ENCODE results near the gene SAMD4A.

The SAMD4A gene

GRCh38 chr14:54716862-54717261 lies 149.9 kb downstream of the SAMD4A start:
- no peak overlapping the region for H3K27ac ChIP-seq (ENCODE audit: low read depth, low read length)
- no peak overlapping the region for H3K4me3 ChIP-seq (ENCODE audit: low read depth, low read length)
- no peak overlapping the region for H3K9ac ChIP-seq (ENCODE audit: low read length)
- no peaks in the 10 kb centered on the region for H3K36me3 ChIP-seq (ENCODE audit: control insufficient read depth, insufficient read depth, low read length)
- H3K4me1 ChIP-seq (ENCODE audit: control insufficient read depth, insufficient read depth, low read length) = no peaks in the 10 kb centered on the region
- H3K9me3 ChIP-seq (ENCODE audit: control insufficient read depth, insufficient read depth, low read depth, low read length) = no peaks in the 10 kb centered on the region
- H3K27me3 ChIP-seq (ENCODE audit: control insufficient read depth, insufficient read depth, low read length) = no peaks in the 10 kb centered on the region

- Histone ChIP-seq H3K4me3 (ENCODE audit: low read depth, low read length) (no peak overlapping the region), H3K9me3 (ENCODE audit: control insufficient read depth, insufficient read depth, low read depth, low read length) (no peaks in the 10 kb centered on the region), H3K36me3 (ENCODE audit: control insufficient read depth, insufficient read depth, low read length) (no peaks in the 10 kb centered on the region), H3K27ac (ENCODE audit: low read depth, low read length) (no peak overlapping the region), H3K4me1 (ENCODE audit: control insufficient read depth, insufficient read depth, low read length) (no peaks in the 10 kb centered on the region), H3K9ac (ENCODE audit: low read length) (no peak overlapping the region), H3K27me3 (ENCODE audit: control insufficient read depth, insufficient read depth, low read length) (no peaks in the 10 kb centered on the region)
Measured at GRCh38 chr14:54718046-54718445, 151.1 kb downstream of the SAMD4A start.

GRCh38 chr14:54719406-54719805 lies 152.5 kb downstream of the SAMD4A start:
- Histone ChIP-seq H3K9ac (ENCODE audit: low read length) (no peak overlapping the region), H3K27ac (ENCODE audit: low read depth, low read length) (no peak overlapping the region), H3K4me1 (ENCODE audit: control insufficient read depth, insufficient read depth, low read length) (no peaks in the 10 kb centered on the region), H3K4me3 (ENCODE audit: low read depth, low read length) (no peak overlapping the region), H3K9me3 (ENCODE audit: control insufficient read depth, insufficient read depth, low read depth, low read length) (no peaks in the 10 kb centered on the region), H3K27me3 (ENCODE audit: control insufficient read depth, insufficient read depth, low read length) (no peaks in the 10 kb centered on the region), H3K36me3 (ENCODE audit: control insufficient read depth, insufficient read depth, low read length) (no peaks in the 10 kb centered on the region)

- Histone ChIP-seq H3K4me1 (ENCODE audit: control insufficient read depth, insufficient read depth, low read length) (peaks cover 6% of the 10 kb centered on the region; the same call in 1 of the 2 replicates), H3K9me3 (ENCODE audit: control insufficient read depth, insufficient read depth, low read depth, low read length) (no peaks in the 10 kb centered on the region), H3K27ac (ENCODE audit: low read depth, low read length) (no peak overlapping the region), H3K4me3 (ENCODE audit: low read depth, low read length) (no peak overlapping the region), H3K9ac (ENCODE audit: low read length) (no peak overlapping the region), H3K27me3 (ENCODE audit: control insufficient read depth, insufficient read depth, low read length) (no peaks in the 10 kb centered on the region), H3K36me3 (ENCODE audit: control insufficient read depth, insufficient read depth, low read length) (no peaks in the 10 kb centered on the region)
Measured at GRCh38 chr14:54722791-54723432, 156.0 kb downstream of the SAMD4A start.

GRCh38 chr14:54724123-54724522 lies 157.2 kb downstream of the SAMD4A start:
- peaks cover 9% of the 10 kb centered on the region for H3K4me1 ChIP-seq (ENCODE audit: control insufficient read depth, insufficient read depth, low read length)
- H3K9ac ChIP-seq (ENCODE audit: low read length) = no peak overlapping the region

GRCh38 chr14:54724676-54725325 lies 157.9 kb downstream of the SAMD4A start:
- Histone ChIP-seq H3K4me3 (ENCODE audit: low read depth, low read length) (no peak overlapping the region), H3K9ac (ENCODE audit: low read length) (no peak overlapping the region), H3K36me3 (ENCODE audit: control insufficient read depth, insufficient read depth, low read length) (no peaks in the 10 kb centered on the region), H3K27ac (ENCODE audit: low read depth, low read length) (no peak overlapping the region), H3K27me3 (ENCODE audit: control insufficient read depth, insufficient read depth, low read length) (no peaks in the 10 kb centered on the region), H3K9me3 (ENCODE audit: control insufficient read depth, insufficient read depth, low read depth, low read length) (no peaks in the 10 kb centered on the region), H3K4me1 (ENCODE audit: control insufficient read depth, insufficient read depth, low read length) (peaks cover 9% of the 10 kb centered on the region)

More at GRCh38 chr14:54724123-54724522, 157.2 kb downstream of the SAMD4A start:
- H3K9me3 ChIP-seq (ENCODE audit: control insufficient read depth, insufficient read depth, low read depth, low read length) = no peaks in the 10 kb centered on the region
- H3K27me3 ChIP-seq (ENCODE audit: control insufficient read depth, insufficient read depth, low read length) = no peaks in the 10 kb centered on the region
- H3K36me3 ChIP-seq (ENCODE audit: control insufficient read depth, insufficient read depth, low read length) = no peaks in the 10 kb centered on the region
- H3K4me3 ChIP-seq (ENCODE audit: low read depth, low read length) = no peak overlapping the region
- H3K27ac ChIP-seq (ENCODE audit: low read depth, low read length) = no peak overlapping the region

- Histone ChIP-seq H3K4me3 (ENCODE audit: low read depth, low read length) (no peak overlapping the region), H3K27ac (ENCODE audit: low read depth, low read length) (no peak overlapping the region), H3K9ac (ENCODE audit: low read length) (no peak overlapping the region), H3K36me3 (ENCODE audit: control insufficient read depth, insufficient read depth, low read length) (no peaks in the 10 kb centered on the region), H3K4me1 (ENCODE audit: control insufficient read depth, insufficient read depth, low read length) (peaks cover 14% of the 10 kb centered on the region), H3K9me3 (ENCODE audit: control insufficient read depth, insufficient read depth, low read depth, low read length) (no peaks in the 10 kb centered on the region), H3K27me3 (ENCODE audit: control insufficient read depth, insufficient read depth, low read length) (no peaks in the 10 kb centered on the region)
Measured at GRCh38 chr14:54725998-54726397, 159.1 kb downstream of the SAMD4A start.

- Histone ChIP-seq H3K27ac (ENCODE audit: low read depth, low read length) (no peak overlapping the region), H3K9ac (ENCODE audit: low read length) (no peak overlapping the region), H3K27me3 (ENCODE audit: control insufficient read depth, insufficient read depth, low read length) (no peaks in the 10 kb centered on the region), H3K9me3 (ENCODE audit: control insufficient read depth, insufficient read depth, low read depth, low read length) (no peaks in the 10 kb centered on the region), H3K36me3 (ENCODE audit: control insufficient read depth, insufficient read depth, low read length) (no peaks in the 10 kb centered on the region), H3K4me1 (ENCODE audit: control insufficient read depth, insufficient read depth, low read length) (peaks cover 14% of the 10 kb centered on the region), H3K4me3 (ENCODE audit: low read depth, low read length) (no peak overlapping the region)
Measured at GRCh38 chr14:54727929-54728328, 161.0 kb downstream of the SAMD4A start.

GRCh38 chr14:54728700-54729527 lies 162.0 kb downstream of the SAMD4A start:
- H3K4me3 ChIP-seq (ENCODE audit: low read depth, low read length) = no peak overlapping the region

GRCh38 chr14:54730156-54730961 lies 163.4 kb downstream of the SAMD4A start:
- H3K4me1 ChIP-seq (ENCODE audit: control insufficient read depth, insufficient read depth, low read length) = peaks cover 14% of the 10 kb centered on the region
- no peak overlapping the region for H3K9ac ChIP-seq (ENCODE audit: low read length)
- H3K27ac ChIP-seq (ENCODE audit: low read depth, low read length) = no peak overlapping the region
- H3K27me3 ChIP-seq (ENCODE audit: control insufficient read depth, insufficient read depth, low read length) = no peaks in the 10 kb centered on the region
- no peaks in the 10 kb centered on the region for H3K36me3 ChIP-seq (ENCODE audit: control insufficient read depth, insufficient read depth, low read length)
- H3K4me3 ChIP-seq (ENCODE audit: low read depth, low read length) = no peak overlapping the region
- H3K9me3 ChIP-seq (ENCODE audit: control insufficient read depth, insufficient read depth, low read depth, low read length) = no peaks in the 10 kb centered on the region

More at GRCh38 chr14:54728700-54729527, 162.0 kb downstream of the SAMD4A start:
- H3K4me1 ChIP-seq (ENCODE audit: control insufficient read depth, insufficient read depth, low read length) = peaks cover 14% of the 10 kb centered on the region
- H3K9me3 ChIP-seq (ENCODE audit: control insufficient read depth, insufficient read depth, low read depth, low read length) = no peaks in the 10 kb centered on the region
- no peak overlapping the region for H3K27ac ChIP-seq (ENCODE audit: low read depth, low read length)
- H3K9ac ChIP-seq (ENCODE audit: low read length) = no peak overlapping the region
- no peaks in the 10 kb centered on the region for H3K36me3 ChIP-seq (ENCODE audit: control insufficient read depth, insufficient read depth, low read length)
- no peaks in the 10 kb centered on the region for H3K27me3 ChIP-seq (ENCODE audit: control insufficient read depth, insufficient read depth, low read length)
